Dedifferentiated amniotic fluid mesenchymal stem cell (primary cell): Measurements from ENCODE around the gene RETNLB.

Source experiments
- DNase-seq: peaks from one replicate; pipeline ENCODE4 v3.0.0-alpha.2; 2016; ENCODE audit errors: extremely low spot score

RETNLB gene

DNA sequence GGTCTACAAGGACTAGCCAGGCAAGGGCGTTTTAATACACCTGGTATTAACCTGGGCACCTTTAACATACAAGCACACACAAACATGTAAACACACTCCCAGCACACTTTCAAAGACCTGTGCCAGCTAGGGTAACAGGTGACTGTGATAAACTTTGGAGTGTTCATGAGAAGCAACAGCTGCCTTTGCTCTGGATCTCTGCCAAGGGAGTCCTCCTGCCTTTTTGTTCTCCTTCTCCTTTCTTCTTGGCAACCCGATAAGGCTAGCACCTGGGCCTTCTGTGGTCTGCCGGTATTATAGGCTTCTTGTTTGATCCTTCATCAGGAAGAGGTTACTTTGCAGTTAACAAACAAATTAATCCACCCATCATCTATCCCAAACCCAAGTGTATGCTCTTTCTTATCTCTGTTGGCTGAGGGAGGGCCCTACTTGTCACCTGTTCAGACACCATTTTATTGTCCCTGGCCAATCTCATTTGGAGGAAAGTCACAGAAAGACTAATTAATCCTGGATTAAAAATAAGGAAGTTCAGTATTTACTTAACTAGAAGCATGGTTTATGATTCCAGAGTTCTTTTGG lies at the start of gene RETNLB:
RETNLB (minus strand) TSS at position 7 of the 579 bp plus-strand sequence. CDS start 225 bp downstream, outside the sequence.
- no peak for DNase-seq

GRCh38 chr3:108806316-108806715 lies 49.1 kb upstream of the RETNLB start:
- DNase-seq: no peak

GRCh38 chr3:108804966-108805365 lies 47.8 kb upstream of the RETNLB start:
- DNase-seq: no peak

DNA sequence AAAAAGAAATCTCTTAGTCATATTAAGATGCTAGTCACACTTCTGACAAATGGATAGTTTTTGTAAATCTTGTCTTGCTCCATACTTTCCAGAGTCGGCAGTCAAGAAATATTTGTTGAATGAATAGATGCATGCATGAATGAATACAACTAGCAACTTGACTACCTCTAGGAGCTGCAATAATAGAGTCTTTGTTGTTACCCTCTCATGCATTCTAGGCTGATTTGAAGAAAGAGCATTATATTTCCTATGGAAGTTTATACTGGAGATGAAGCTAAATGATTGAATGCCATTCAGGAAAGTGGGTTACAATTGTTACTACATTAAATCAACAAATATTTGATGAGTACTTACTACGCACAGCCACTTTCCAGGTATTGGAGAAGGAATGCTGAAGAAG lies 47.2 kb upstream of the RETNLB start:
- no peak for DNase-seq

- no peak for DNase-seq
These were observed 34.3 kb upstream of the RETNLB start for GRCh38 chr3:108791473-108791872.

DNA sequence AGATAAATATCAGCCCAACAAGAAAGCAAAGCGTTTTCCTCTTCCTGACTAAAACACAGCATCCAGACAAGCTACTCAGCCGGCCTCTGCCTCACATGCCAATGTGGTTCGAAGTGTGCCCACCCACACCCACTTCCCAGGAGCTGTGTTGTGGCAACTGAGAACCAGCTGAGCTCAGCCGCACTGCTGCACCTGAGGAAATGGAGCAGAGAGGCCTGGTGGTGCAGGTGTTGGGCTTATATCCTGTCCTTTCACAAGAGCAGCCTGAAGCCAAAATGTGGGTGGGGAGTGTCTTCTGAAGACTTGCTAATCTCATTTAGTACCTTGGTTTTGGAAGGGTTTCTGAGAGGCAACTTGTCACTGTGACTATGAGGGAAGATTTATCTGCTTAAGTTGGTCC lies 23.0 kb upstream of the RETNLB start:
- no peak for DNase-seq

GRCh38 chr3:108779496-108779895 lies 22.3 kb upstream of the RETNLB start:
- DNase-seq: no peak

DNA sequence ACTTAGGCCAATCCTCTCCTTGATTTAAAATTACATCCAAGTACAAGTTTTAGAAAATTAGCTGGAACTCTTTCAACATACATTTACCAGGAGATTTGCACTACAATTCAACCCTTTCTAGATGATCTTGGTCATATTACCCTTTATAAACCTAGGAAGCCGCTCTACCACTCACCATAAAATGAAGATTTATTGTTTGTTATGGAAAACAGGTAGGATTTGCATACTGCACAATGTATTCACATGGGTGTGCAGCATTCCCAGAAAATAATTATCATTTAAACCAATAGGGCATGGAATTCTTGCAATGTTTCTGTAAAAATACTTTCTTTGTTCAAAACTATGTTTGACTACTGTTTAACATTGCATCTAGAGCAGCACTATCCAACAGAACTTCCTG lies 18.4 kb upstream of the RETNLB start:
- DNase-seq: no peak

DNA sequence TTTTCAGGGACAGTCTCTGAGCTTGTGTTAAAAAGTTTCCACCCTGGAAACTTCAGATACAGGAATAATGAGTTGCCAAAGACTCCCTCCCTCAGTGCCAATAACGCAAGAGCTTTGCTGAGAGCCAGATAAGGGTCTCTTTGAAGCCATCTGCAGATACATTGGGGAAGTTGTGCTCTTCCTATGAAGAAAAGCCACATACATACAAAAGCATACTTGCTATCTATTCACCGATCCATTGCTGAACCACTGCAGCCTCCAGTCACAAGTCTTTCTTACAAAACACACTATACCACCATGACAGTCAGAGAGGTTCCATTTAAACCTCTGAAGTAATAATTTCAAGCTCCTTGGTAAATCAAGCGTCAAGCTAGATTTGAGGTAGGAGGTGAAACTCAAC lies 10.0 kb upstream of the RETNLB start:
- DNase-seq: no peak

- DNase-seq: no peak
These were observed 1.5 kb downstream of the RETNLB start for GRCh38 chr3:108755686-108756085.

GRCh38 chr3:108744762-108745161 lies 12.4 kb downstream of the RETNLB start:
- DNase-seq: no peak

DNA sequence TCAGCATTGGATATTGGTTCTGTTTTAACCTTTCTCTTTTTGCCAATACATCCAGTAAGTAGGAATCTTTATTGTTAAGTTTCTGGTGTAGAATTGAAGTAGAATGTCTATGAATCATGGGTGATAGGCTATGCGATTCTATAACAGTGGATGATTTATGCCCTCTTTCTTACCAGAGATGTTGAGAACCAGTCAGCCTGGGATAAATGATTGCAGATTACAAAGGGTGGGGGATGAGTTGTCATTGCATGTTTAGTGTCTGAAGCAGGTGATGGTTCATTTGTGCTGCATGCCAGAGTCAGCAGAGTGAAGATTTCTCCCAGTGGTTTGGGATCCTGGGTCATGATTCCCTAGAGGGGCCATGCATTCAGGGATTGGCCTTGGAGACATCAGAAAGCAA lies 14.3 kb downstream of the RETNLB start:
- DNase-seq: no peak

GRCh38 chr3:108736821-108737220 lies 20.4 kb downstream of the RETNLB start:
- no peak for DNase-seq

DNA sequence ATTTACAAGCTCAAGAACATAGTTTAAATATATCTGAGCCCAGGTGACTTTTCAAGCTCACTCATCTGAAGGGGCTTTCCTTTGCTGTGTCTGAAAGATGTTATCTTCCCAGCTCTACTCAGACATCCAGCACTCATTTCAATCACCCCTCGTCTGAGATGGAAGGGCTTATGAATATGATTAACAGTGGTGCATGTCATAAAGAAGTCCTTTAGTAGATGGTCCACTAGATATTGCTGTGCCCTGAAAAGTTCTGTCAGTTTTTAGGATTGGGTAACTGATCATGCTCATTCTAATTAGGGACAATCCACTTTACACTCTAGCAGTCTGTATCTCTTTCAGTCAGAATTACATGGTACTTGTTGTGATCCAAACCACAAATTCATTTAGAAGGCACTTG lies 28.3 kb downstream of the RETNLB start:
- no peak for DNase-seq

- no peak for DNase-seq
These were observed 29.1 kb downstream of the RETNLB start for GRCh38 chr3:108728105-108728504.

- no peak for DNase-seq
These were observed 33.1 kb downstream of the RETNLB start for GRCh38 chr3:108724101-108724500.

GRCh38 chr3:108722724-108723123 lies 34.5 kb downstream of the RETNLB start:
- no peak for DNase-seq

DNA sequence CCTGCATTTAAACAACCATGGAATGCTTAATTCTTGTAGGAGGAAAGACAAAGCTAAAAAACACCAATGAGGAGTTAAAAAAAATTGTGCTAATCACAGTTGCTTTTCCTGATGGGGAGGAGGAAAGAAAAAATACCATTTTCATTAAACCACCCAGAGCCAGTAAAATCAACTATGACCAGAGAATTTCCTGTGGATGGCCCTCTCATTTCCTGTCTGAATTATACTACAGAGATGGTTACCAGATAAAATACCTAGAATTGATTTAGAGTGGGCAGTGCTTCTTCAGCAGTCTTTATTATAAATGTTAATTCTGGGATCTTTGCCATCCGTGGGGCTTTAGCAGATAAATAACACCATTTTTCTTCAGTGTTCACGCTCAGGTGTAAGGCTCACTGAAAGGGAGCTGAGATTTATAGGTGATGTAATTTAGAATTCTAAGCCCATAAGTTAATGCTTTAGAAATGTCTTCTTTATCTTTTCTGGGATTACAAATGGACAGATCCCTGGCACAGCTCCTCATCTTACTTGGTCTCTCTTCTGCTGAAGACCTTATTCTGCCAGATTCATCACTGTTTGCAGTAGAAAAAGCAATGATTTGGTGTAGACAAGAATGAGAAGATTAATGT lies 37.9 kb downstream of the RETNLB start:
- no peak for DNase-seq

DNA sequence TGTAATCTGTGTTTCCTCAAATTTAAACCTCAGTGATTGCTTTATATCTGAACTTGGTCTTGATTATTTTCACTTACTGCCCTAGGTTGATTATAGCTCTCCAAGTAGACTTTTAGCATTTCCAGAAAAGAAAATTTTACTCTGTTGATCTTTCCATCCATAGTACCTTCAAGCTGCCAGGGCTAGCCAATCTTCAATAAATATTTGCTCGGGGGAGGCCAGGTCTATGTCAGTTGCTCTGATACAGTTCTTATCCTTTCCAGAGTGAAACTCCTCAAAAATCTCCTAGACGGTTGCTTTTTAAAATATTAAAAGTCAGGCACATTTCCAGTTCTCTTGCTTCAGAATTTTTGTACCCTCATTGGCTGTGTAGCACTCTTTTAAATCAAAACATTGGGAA lies 38.8 kb downstream of the RETNLB start:
- DNase-seq: no peak

GRCh38 chr3:108713816-108714215 lies 43.4 kb downstream of the RETNLB start:
- no peak for DNase-seq

- DNase-seq: no peak
These were observed 44.1 kb downstream of the RETNLB start for GRCh38 chr3:108713009-108713516.
